Kidney (tissue), 14 donors: Measurements from ENCODE around the gene PHB1. TPM values are rescaled to one million over a fixed set of nuclear protein-coding genes. Genes with fewer than 3 reads are reported as not detected.

ENCODE experiments used
- DNase-seq, 5 donors: peaks; one replicate each; pipeline ENCODE4 v3.0.0-alpha.2; 2013 to 2020
- FAIRE-seq: peaks from 2 replicates; lab custom pipeline; 2012; peaks lifted over from hg19 to GRCh38; lab: Jason Lieb, UNC
- H3K27ac ChIP-seq, 2 donors: one replicate each; pipeline ENCODE4 v1.7.0; 2013; ENCODE audit warnings: low read depth in 2 of 2, low read length in 2 of 2, inconsistent platforms in 1 of 2
- H3K27me3 ChIP-seq: one replicate; pipeline ENCODE4 v1.7.1; 2013; ENCODE audit warnings: low read length, inconsistent platforms; ENCODE audit not compliant: control insufficient read depth, insufficient read depth
- H3K36me3 ChIP-seq, 3 donors: one replicate each; pipeline versions ENCODE4 v1.7.0 to v1.7.1; 2013; ENCODE audit warnings: low read length in 3 of 3, control low read depth in 1 of 3, inconsistent platforms in 1 of 3; ENCODE audit not compliant: insufficient read depth in 3 of 3, control insufficient read depth in 2 of 3
- H3K4me1 ChIP-seq, 3 donors: one replicate each; pipeline versions ENCODE4 v1.7.0 to v1.7.1; 2013; ENCODE audit warnings: low read length in 3 of 3, inconsistent platforms in 1 of 3, low read depth in 1 of 3; ENCODE audit not compliant: control insufficient read depth in 2 of 3, insufficient read depth in 2 of 3
- H3K4me3 ChIP-seq, 3 donors: one replicate each; pipeline versions ENCODE4 v1.7.0 to v1.8.1; 2013; ENCODE audit warnings: low read length in 3 of 3, control low read depth in 1 of 3, inconsistent platforms in 1 of 3
- H3K9ac ChIP-seq, 3 donors: one replicate each; pipeline versions ENCODE4 v1.7.0 to v1.7.1; 2013; ENCODE audit warnings: low read length in 3 of 3, control low read depth in 1 of 3, inconsistent platforms in 1 of 3
- H3K9me3 ChIP-seq, 3 donors: one replicate each; pipeline versions ENCODE4 v1.7.0 to v1.7.1; 2013; ENCODE audit warnings: low read length in 3 of 3, control low read depth in 1 of 3, inconsistent platforms in 1 of 3; ENCODE audit not compliant: control insufficient read depth in 2 of 3, insufficient read depth in 1 of 3
- intact Hi-C: fragments of 100-400 bp; cut with DNase I; formaldehyde crosslinking; loops from one replicate; pipeline ENCODE4 v1.11.1; 2022
- polyA plus RNA-seq: library from polyadenylated mRNA; stranded (reverse); fragments of 350-450 nt; fragmentation: Illumina TruSeq; extraction: RNeasy Lipid Tissue Mini Kit (QIAGEN cat#74804); gene quantifications from one replicate; pipeline ENCODE4 v1.2.3, GENCODE V29; 2014; ENCODE audit warnings: low read depth, low replicate concordance; ENCODE audit not compliant: insufficient read depth
- total RNA-seq: library from RNA; stranded (reverse); fragmentation: NEBNext Ultra II Directional; extraction: Animal tissue kit (Norgen Biotek cat#: 25700); gene quantifications from one replicate; pipeline ENCODE4 v1.2.1, GENCODE V29; 2021
- TF ChIP-seq, protein P1 (sequence below): IDR thresholded peaks from 3 replicates; pipeline ENCODE4 v1.5.1; 2012; ENCODE audit warnings: mild to moderate bottlenecking, moderate library complexity, borderline replicate concordance; ENCODE audit not compliant: insufficient read depth; ENCODE audit errors: extremely low read depth
- donor health status: control.
- donor health status: control.
- donor health status: control.
- donor health status: control.
- donor health status: control.
- donor health status: DM: yes; HTN: yes; CAD: no.
- donor health status: Normal renal cell carcinoma (clear cell type).

Gene PHB1
- total and polyA plus RNA-seq, 2 donors from 2014 or later, result 161 to 469 TPM

GRCh38 chr17:49360796-49361128 is 53.9 kb downstream of the PHB1 start:
- intact Hi-C loops, result no loop called here
- peak overlapping the region; percentile 50 to 76 (median 70) for H3K9ac ChIP-seq
- TF ChIP-seq, protein P1, sequence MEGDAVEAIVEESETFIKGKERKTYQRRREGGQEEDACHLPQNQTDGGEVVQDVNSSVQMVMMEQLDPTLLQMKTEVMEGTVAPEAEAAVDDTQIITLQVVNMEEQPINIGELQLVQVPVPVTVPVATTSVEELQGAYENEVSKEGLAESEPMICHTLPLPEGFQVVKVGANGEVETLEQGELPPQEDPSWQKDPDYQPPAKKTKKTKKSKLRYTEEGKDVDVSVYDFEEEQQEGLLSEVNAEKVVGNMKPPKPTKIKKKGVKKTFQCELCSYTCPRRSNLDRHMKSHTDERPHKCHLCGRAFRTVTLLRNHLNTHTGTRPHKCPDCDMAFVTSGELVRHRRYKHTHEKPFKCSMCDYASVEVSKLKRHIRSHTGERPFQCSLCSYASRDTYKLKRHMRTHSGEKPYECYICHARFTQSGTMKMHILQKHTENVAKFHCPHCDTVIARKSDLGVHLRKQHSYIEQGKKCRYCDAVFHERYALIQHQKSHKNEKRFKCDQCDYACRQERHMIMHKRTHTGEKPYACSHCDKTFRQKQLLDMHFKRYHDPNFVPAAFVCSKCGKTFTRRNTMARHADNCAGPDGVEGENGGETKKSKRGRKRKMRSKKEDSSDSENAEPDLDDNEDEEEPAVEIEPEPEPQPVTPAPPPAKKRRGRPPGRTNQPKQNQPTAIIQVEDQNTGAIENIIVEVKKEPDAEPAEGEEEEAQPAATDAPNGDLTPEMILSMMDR, result no peak
- no peaks in the 10 kb centered on the region for H3K36me3 ChIP-seq
- H3K27ac ChIP-seq, result no peak overlapping the region
- peaks cover 7 to 20% (median 19%) of the 10 kb centered on the region in 3 donors for H3K4me1 ChIP-seq
- no peaks in the 10 kb centered on the region for H3K9me3 ChIP-seq
- H3K27me3 ChIP-seq, result no peaks in the 10 kb centered on the region
- H3K4me3 ChIP-seq, result peak overlapping the region; percentile 80 to 90 (median 89)
- no peak for FAIRE-seq
- peak in 1 of 5 donors; percentile 14 for DNase-seq

- no peaks in the 10 kb centered on the region for H3K27me3 ChIP-seq
- H3K4me3 ChIP-seq, result peak overlapping the region; percentile 80 to 90 (median 89)
- H3K27ac ChIP-seq, result no peak overlapping the region
- H3K4me1 ChIP-seq, result peaks cover 7 to 20% (median 19%) of the 10 kb centered on the region in 3 donors
- TF ChIP-seq, protein P1, result no peak
- FAIRE-seq (no peak), DNase-seq (no peak)
- H3K36me3 ChIP-seq, result no peaks in the 10 kb centered on the region
- H3K9ac ChIP-seq, result peak overlapping the region; percentile 50 to 76 (median 70)
- intact Hi-C loops, result no loop called here
- no peaks in the 10 kb centered on the region for H3K9me3 ChIP-seq
These were observed 54.5 kb downstream of the PHB1 start for GRCh38 chr17:49359990-49360795.

DNA sequence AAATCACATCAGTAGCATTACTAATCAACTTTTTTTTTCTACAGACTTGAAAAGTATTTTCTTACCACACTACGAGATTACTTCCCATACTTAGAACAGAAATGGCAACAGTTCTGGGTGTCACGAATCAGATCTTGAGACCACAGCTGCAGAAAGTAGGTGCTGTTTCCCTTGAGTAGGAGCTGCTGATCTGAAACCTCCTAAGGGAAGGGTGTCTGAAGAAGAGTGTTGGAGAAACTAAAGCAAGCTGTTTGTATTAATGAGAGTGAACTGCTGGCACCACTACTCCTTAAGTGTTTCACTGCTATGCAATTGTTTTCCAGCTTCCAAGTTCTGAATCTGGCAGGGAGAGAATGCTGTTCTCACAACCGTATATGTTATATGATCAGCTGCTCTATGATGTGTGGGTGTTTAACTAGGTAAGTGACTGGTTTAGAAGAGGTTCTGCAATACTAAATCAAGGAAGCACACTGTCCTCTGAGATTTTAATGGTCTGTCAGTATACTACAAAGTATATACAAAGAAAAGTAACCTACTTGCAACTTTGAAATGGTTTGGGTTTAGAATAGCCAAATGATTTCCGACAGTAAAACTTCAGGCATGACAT is 55.9 kb downstream of the PHB1 start:
- Histone ChIP-seq H3K27ac (no peak overlapping the region), H3K36me3 (no peaks in the 10 kb centered on the region), H3K4me1 (peaks cover 7 to 20% (median 19%) of the 10 kb centered on the region in 3 donors), H3K4me3 (no peak overlapping the region), H3K9ac (no peak overlapping the region), H3K9me3 (no peaks in the 10 kb centered on the region), H3K27me3 (no peaks in the 10 kb centered on the region)
- FAIRE-seq (no peak), DNase-seq (no peak)
- intact Hi-C loops, result no loop called here
- TF ChIP-seq, protein P1, result no peak
